ENCODE measurements around the gene TLL1. TPM values are rescaled to one million over a fixed set of nuclear protein-coding genes. Genes with fewer than 3 reads are reported as not detected.

Gene TLL1
- total and polyA plus RNA-seq, 2 of the 13 experiments (the other 11 are each of a cell fraction or from before 2014, with no cell fraction given): not detected

GRCh38 chr4:166039822-166040221 lies 166.8 kb downstream of the TLL1 start:
- H3K4me1 ChIP-seq (ENCODE audit: insufficient read depth, low read length): no peaks in the 10 kb centered on the region
- ChIA-PET POLR2A (no interaction called here), CTCF (ENCODE audit: low intra/inter-chr PET ratio, low total read pairs) (no interaction called here)
- H2AFZ ChIP-seq (ENCODE audit: low read length): no peak overlapping the region
- no TSS peak for BruUV-seq (replicated peaks)
- no peaks in the 10 kb centered on the region for H4K20me1 ChIP-seq (ENCODE audit: insufficient read depth, low read length)
- intact Hi-C loops (cut with micrococcal nuclease; ENCODE audit: unreplicated experiment) (no loop called here), in situ Hi-C loops (cut with HindIII; ENCODE audit: extremely low pct_ligation_motif_present, low pct_unique_long_range_greater_than_20kb) (no loop called here)
- no peak overlapping the region for H3K4me2 ChIP-seq (ENCODE audit: low read depth, low read length)
- H3K4me3 ChIP-seq (replicated peaks in 1 of 3; ENCODE audit: insufficient read depth in 1 of 3, low read depth in 2 of 3, low read length in 3 of 3): no peak overlapping the region
- H3K27ac ChIP-seq (ENCODE audit: extremely low read length, insufficient read depth, low read length): no peak overlapping the region
- TF ChIP-seq CREB3 (CRISPR knock-in tag; IDR thresholded peaks at IDR 0.05): no peak
- no peaks in the 10 kb centered on the region for H3K79me2 ChIP-seq (ENCODE audit: insufficient read depth, low read length)
- H3K9ac ChIP-seq (ENCODE audit: insufficient read depth, low read depth, low read length): no peak overlapping the region
- ATAC-seq: no peak
- WGBS (ENCODE audit: low lambda C conversion rate): 0% methylated on average over 1 of the region's 1 CpG
- no peak for FAIRE-seq
- H3K9me3 ChIP-seq (ENCODE audit: low read length): no peaks in the 10 kb centered on the region
- H3K36me3 ChIP-seq (replicated peaks in 1 of 2; ENCODE audit: control insufficient read depth in 1 of 2, insufficient read depth in 2 of 2, low read length in 2 of 2): no peaks in the 10 kb centered on the region
- H3K27me3 ChIP-seq (ENCODE audit: control insufficient read depth in 1 of 2, insufficient read depth in 2 of 2, low read length in 2 of 2): no peaks in the 10 kb centered on the region
- DNase-seq (ENCODE audit: low spot score): no peak

- DNase-seq (ENCODE audit: low spot score) (no peak), ATAC-seq (no peak), FAIRE-seq (no peak)
- Histone ChIP-seq H3K9ac (ENCODE audit: insufficient read depth, low read depth, low read length) (no peak overlapping the region), H3K79me2 (ENCODE audit: insufficient read depth, low read length) (no peaks in the 10 kb centered on the region), H3K4me3 (replicated peaks in 1 of 3; ENCODE audit: insufficient read depth in 1 of 3, low read depth in 2 of 3, low read length in 3 of 3) (no peak overlapping the region), H3K9me3 (ENCODE audit: low read length) (no peaks in the 10 kb centered on the region), H2AFZ (ENCODE audit: low read length) (no peak overlapping the region), H3K4me2 (ENCODE audit: low read depth, low read length) (no peak overlapping the region), H4K20me1 (ENCODE audit: insufficient read depth, low read length) (no peaks in the 10 kb centered on the region), H3K36me3 (replicated peaks in 1 of 2; ENCODE audit: control insufficient read depth in 1 of 2, insufficient read depth in 2 of 2, low read length in 2 of 2) (no peaks in the 10 kb centered on the region), H3K4me1 (ENCODE audit: insufficient read depth, low read length) (no peaks in the 10 kb centered on the region), H3K27me3 (ENCODE audit: control insufficient read depth in 1 of 2, insufficient read depth in 2 of 2, low read length in 2 of 2) (no peaks in the 10 kb centered on the region), H3K27ac (ENCODE audit: extremely low read length, insufficient read depth, low read length) (no peak overlapping the region)
- intact Hi-C loops (cut with micrococcal nuclease; ENCODE audit: unreplicated experiment) (no loop called here), in situ Hi-C loops (cut with HindIII; ENCODE audit: extremely low pct_ligation_motif_present, low pct_unique_long_range_greater_than_20kb) (no loop called here)
- POLR2A ChIA-PET: no interaction called here
- no peak for TF ChIP-seq HNRNPL (IDR thresholded peaks at IDR 0.05; ENCODE audit: low read depth, low read length)
- TF ChIP-seq ATF7 (IDR thresholded peaks at IDR 0.05): no peak
- no peak for TF ChIP-seq ATF7 (CRISPR knock-in tag; IDR thresholded peaks at IDR 0.05)
- no peak for TF ChIP-seq ZSCAN31 (CRISPR knock-in tag; IDR thresholded peaks at IDR 0.05; ENCODE audit: low read depth)
- TF ChIP-seq CREBL2 (CRISPR knock-in tag; IDR thresholded peaks at IDR 0.05; ENCODE audit: borderline replicate concordance): no peak
- TF ChIP-seq ATM (IDR thresholded peaks at IDR 0.05; ENCODE audit: borderline replicate concordance): no peak
- no peak for TF ChIP-seq ZNF44 (CRISPR knock-in tag; IDR thresholded peaks at IDR 0.05)
- no TSS peak for BruUV-seq (replicated peaks)
- CTCF ChIA-PET (ENCODE audit: low intra/inter-chr PET ratio, low total read pairs): no interaction called here
- 39% methylated on average over 8 of the region's 8 CpGs for WGBS (ENCODE audit: low lambda C conversion rate)
Observed at GRCh38 chr4:166042510-166043055, 169.5 kb downstream of the TLL1 start.

Measured in HepG2 (cell line).